Thoracic aorta (tissue), 2 donors: ENCODE measurements around the gene CCT6B. TPM values are rescaled to one million over a fixed set of nuclear protein-coding genes. Genes with fewer than 3 reads are reported as not detected.

Experiments
- ATAC-seq: fragments of 150-250 bp; one replicate; pipeline ENCODE4 v1.8.0; 2017; ENCODE audit warnings: low read depth; ENCODE audit not compliant: insufficient number of reproducible peaks, low FRiP score
- DNase-seq: peaks from one replicate; pipeline ENCODE4 v3.0.0-alpha.2; 2020; ENCODE audit warnings: low spot score
- H3K27ac ChIP-seq, 2 donors: fragments of 200-600 bp; sonication (generic); 1 replicate in 1 of 2; 2 replicates in 1 of 2; pipeline ENCODE4 v1.5.1; 2016; ENCODE audit warnings: mild to moderate bottlenecking in 2 of 2, moderate library complexity in 2 of 2
- H3K27me3 ChIP-seq: fragments of 200-600 bp; sonication (generic); replicated peaks from 2 replicates; pipeline ENCODE4 v1.6.0; 2016; ENCODE audit warnings: mild to moderate bottlenecking; ENCODE audit not compliant: insufficient read depth
- H3K36me3 ChIP-seq: fragments of 200-600 bp; sonication (generic); one replicate; pipeline ENCODE4 v1.5.1; 2016
- H3K4me1 ChIP-seq, 2 donors: fragments of 200-600 bp; sonication (generic); 1 replicate in 1 of 2; 2 replicates in 1 of 2; pipeline versions ENCODE4 v1.5.1 to v1.6.0; 2016; ENCODE audit warnings: low read depth in 2 of 2, mild to moderate bottlenecking in 1 of 2; ENCODE audit not compliant: control insufficient read depth in 1 of 2
- H3K4me3 ChIP-seq: fragments of 200-600 bp; sonication (generic); 2 replicates; pipeline ENCODE4 v1.5.1; 2016; ENCODE audit warnings: mild to moderate bottlenecking
- H3K9me3 ChIP-seq: fragments of 200-600 bp; sonication (generic); 2 replicates; pipeline ENCODE4 v1.5.1; 2016
- total RNA-seq, 2 donors: library from RNA; depleted of rRNA; stranded (reverse); fragments of >200 nt; gene quantifications; one replicate each; pipeline versions ENCODE4 v1.1.0 to v1.2.3, GENCODE V29; 2016
- TF ChIP-seq, protein P1 (sequence below): fragments of 200-600 bp; sonication (generic); IDR thresholded peaks from one replicate; pipeline ENCODE4 v1.5.1; 2019; ENCODE audit warnings: antibody characterized with exemption

CCT6B gene
- total RNA-seq, 2 donors from 2014 or later, result 1.1 to 4.9 TPM

- H3K27me3 ChIP-seq, result no peaks in the 10 kb centered on the region
- no peaks in the 10 kb centered on the region for H3K4me1 ChIP-seq
- peaks cover 4% of the 10 kb centered on the region for H3K9me3 ChIP-seq
- H3K27ac ChIP-seq, result no peak overlapping the region
- no peaks in the 10 kb centered on the region for H3K36me3 ChIP-seq
- DNase-seq, result no peak
- TF ChIP-seq, protein P1, sequence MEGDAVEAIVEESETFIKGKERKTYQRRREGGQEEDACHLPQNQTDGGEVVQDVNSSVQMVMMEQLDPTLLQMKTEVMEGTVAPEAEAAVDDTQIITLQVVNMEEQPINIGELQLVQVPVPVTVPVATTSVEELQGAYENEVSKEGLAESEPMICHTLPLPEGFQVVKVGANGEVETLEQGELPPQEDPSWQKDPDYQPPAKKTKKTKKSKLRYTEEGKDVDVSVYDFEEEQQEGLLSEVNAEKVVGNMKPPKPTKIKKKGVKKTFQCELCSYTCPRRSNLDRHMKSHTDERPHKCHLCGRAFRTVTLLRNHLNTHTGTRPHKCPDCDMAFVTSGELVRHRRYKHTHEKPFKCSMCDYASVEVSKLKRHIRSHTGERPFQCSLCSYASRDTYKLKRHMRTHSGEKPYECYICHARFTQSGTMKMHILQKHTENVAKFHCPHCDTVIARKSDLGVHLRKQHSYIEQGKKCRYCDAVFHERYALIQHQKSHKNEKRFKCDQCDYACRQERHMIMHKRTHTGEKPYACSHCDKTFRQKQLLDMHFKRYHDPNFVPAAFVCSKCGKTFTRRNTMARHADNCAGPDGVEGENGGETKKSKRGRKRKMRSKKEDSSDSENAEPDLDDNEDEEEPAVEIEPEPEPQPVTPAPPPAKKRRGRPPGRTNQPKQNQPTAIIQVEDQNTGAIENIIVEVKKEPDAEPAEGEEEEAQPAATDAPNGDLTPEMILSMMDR, result no peak
- H3K4me3 ChIP-seq, result no peak overlapping the region
- ATAC-seq, result no peak
Observed at GRCh38 chr17:34884597-34884996, 76.7 kb downstream of the CCT6B start.

DNA sequence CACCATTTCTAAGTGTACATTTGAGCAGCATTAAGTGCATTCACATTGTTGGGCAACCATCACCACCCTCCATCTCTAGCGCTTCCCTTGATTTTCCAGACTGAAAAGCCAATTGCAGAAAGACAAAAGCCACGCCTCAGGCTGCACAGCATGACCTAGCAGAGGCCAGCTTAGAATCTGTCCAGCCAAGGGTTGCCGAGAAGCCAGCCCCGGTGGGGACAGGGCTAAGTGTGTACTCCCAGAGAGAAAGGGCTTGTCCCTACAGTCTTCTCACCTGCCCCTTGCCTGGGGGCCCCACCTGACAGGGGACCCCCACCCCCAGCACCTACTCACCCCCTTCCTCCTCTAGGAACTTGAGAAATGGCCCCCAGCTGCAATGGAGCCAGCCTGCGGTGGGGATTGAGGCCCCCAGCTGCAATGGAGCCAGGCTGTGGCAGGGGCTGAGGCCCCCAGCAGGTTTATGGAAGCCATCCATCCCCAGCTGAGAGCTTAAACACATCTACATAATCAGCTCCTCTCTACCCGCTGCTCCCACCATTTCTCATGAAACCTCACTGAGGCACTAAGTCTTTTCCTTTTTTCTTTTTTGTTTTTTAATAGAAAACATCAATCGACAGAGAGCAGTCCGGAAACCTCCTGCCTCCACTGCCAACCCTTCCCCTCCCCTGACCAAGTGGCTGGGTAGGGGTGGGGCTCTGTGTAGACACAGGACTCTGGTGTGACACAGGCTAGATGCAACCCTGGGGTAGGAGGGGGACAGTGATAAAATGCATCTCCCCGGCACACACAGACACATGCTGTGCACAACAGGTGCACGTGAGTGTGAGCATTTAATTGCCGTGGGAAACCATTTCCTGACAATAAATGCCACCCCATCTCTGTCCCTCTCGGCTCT, 77.9 kb downstream of the CCT6B start:
- no peaks in the 10 kb centered on the region for H3K27me3 ChIP-seq

DNA sequence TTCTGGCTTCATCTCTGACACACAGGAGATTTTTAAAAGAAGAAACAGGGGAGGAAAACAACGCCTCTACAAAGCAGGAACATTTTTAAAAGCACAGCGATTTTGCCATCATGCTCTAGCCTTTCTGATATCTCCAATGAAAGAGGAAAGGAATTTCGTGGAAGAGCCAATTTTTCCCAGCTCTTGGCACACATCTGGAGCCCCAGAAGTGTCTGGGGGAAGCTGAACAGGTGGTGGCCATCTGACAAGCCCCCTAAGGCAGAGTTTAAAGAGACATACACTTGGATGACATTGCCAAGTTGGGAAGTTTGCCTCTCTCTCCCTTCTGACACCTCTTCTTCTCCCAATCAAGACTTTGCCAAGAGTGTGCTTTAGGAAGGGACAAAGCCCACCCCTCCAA, 82.1 kb downstream of the CCT6B start:
- TF ChIP-seq, protein P1, result no peak
- Histone ChIP-seq H3K36me3 (no peaks in the 10 kb centered on the region), H3K4me3 (no peak overlapping the region), H3K27ac (no peak overlapping the region), H3K9me3 (peaks cover 4% of the 10 kb centered on the region), H3K27me3 (no peaks in the 10 kb centered on the region), H3K4me1 (no peaks in the 10 kb centered on the region)
- DNase-seq (no peak), ATAC-seq (no peak)

More for the DNA sequence above, 77.9 kb downstream of the CCT6B start:
- TF ChIP-seq, protein P1, result no peak
- Histone ChIP-seq H3K36me3 (no peaks in the 10 kb centered on the region), H3K27ac (no peak overlapping the region), H3K4me1 (no peaks in the 10 kb centered on the region), H3K9me3 (peaks cover 4% of the 10 kb centered on the region), H3K4me3 (no peak overlapping the region)
- DNase-seq (no peak), ATAC-seq (no peak)

Other genes with a start within 250 kb of the CCT6B start
- gene ZNF830, start 80 bp upstream of the CCT6B start, total RNA-seq, result 10 to 100 TPM in 1 of 2 donors, 1 to 10 TPM in 1; 5.1 to 20.1 TPM
- gene LIG3, start 19.1 kb upstream of the CCT6B start, total RNA-seq, result 10 to 100 TPM; 42.8 to 52.0 TPM
- gene RFFL, start 102.2 kb upstream of the CCT6B start, total RNA-seq, result 10 to 100 TPM; 22.0 to 30.9 TPM
- gene RAD51D, start 158.4 kb upstream of the CCT6B start, total RNA-seq, result 10 to 100 TPM in 1 of 2 donors, 1 to 10 TPM in 1; 6.5 to 25.1 TPM
- not detected for gene FNDC8, start 160.2 kb upstream of the CCT6B start, total RNA-seq
- gene NLE1, start 180.8 kb upstream of the CCT6B start, total RNA-seq, result 10 to 100 TPM in 1 of 2 donors, 1 to 10 TPM in 1; 8.1 to 10.7 TPM
- not detected for gene UNC45B, start 186.4 kb upstream of the CCT6B start, total RNA-seq
- not detected for gene SLC35G3, start 232.9 kb upstream of the CCT6B start, total RNA-seq